Measurements from ENCODE around the gene MICU1.

- no peak for TF ChIP-seq POLR2AphosphoS5 (IDR thresholded peaks at IDR 0.05)
- no peak for TF ChIP-seq CTCF (IDR thresholded peaks at IDR 0.05)
- TF ChIP-seq POLR2A (IDR thresholded peaks at IDR 0.05), result no peak
Measured at GRCh38 chr10:72323108-72323749, 302.6 kb downstream of the MICU1 start.
